HepG2 (cell line): ENCODE results near the gene ABHD17A. TPM values are rescaled to one million over a fixed set of nuclear protein-coding genes. Genes with fewer than 3 reads are reported as not detected.
A peak's percentile ranks its signal among the peaks of the same experiment; 100 is the strongest.

ENCODE experiments used
- ARID5B ChIP-seq: IDR thresholded peaks from 2 replicates; pipeline ENCODE4 v1.4.0; 2020; ENCODE audit warnings: mild to moderate bottlenecking, missing genetic modification reagents
- HNF1A ChIP-seq, 2 experiments: sonication (generic) in 1 of 2; formaldehyde crosslinking in 1 of 2; IDR thresholded peaks; 2 replicates each; pipeline versions ENCODE4 v1.4.0 to v1.6.1; 2016 to 2020; ENCODE audit warnings: borderline replicate concordance in 1 of 2, low read depth in 1 of 2, mild to moderate bottlenecking in 1 of 2, missing genetic modification reagents in 1 of 2
- JDP2 ChIP-seq: sonication (generic); formaldehyde crosslinking; IDR thresholded peaks from 2 replicates; pipeline ENCODE4 v1.8.1; 2022; ENCODE audit warnings: missing genetic modification reagents, borderline replicate concordance
- MYNN ChIP-seq: sonication (generic); formaldehyde crosslinking; IDR thresholded peaks from 2 replicates; pipeline ENCODE4 v1.4.0; 2020; ENCODE audit warnings: mild to moderate bottlenecking, low read depth, missing genetic modification reagents
- RFX5 ChIP-seq: IDR thresholded peaks from 2 replicates; pipeline ENCODE4 v1.6.1; 2011; ENCODE audit warnings: low read depth, low read length, improper control_type of control experiment
- SCMH1 ChIP-seq: sonication (generic); formaldehyde crosslinking; IDR thresholded peaks from 2 replicates; pipeline ENCODE4 v1.9.0; 2021; ENCODE audit warnings: missing genetic modification reagents, mild to moderate bottlenecking, borderline replicate concordance
- ZNF337 ChIP-seq: sonication (generic); formaldehyde crosslinking; IDR thresholded peaks from 2 replicates; pipeline ENCODE4 v1.5.1; 2020; ENCODE audit warnings: missing genetic modification reagents, low read depth, mild to moderate bottlenecking, borderline replicate concordance
- ZNF772 ChIP-seq: sonication (generic); formaldehyde crosslinking; IDR thresholded peaks from 2 replicates; pipeline ENCODE4 v1.5.0; 2020; ENCODE audit warnings: mild to moderate bottlenecking, missing genetic modification reagents
- polyA plus RNA-seq, 8 experiments: library from polyadenylated mRNA; depleted of rRNA in 3 of 8; stranded (reverse) in 7 of 8; unstranded in 1 of 8; fragments of >200 nt; fragmentation: Illumina TruSeq in 4 of 8; extraction: Trizol in 4 of 8; gene quantifications; 2 replicates each; pipeline versions ENCODE4 v1.2.1 to v1.2.3, GENCODE V29; 2011 to 2016; ENCODE audit warnings: low read depth in 4 of 8, missing spikeins in 1 of 8, mixed read lengths in 1 of 8; ENCODE audit not compliant: insufficient read depth in 1 of 8
- total RNA-seq, 5 experiments: library from RNA; depleted of rRNA; stranded (reverse); fragments of >200 nt; fragmentation: Illumina TruSeq; extraction: Trizol; gene quantifications; 2 replicates each; pipeline ENCODE4 v1.2.3, GENCODE V29; 2016; ENCODE audit warnings: low read depth in 1 of 5
- TF ChIP-seq, protein P1 (sequence below): sonication (generic); formaldehyde crosslinking; IDR thresholded peaks from one replicate; pipeline ENCODE4 v1.5.1; 2020; ENCODE audit warnings: mild to moderate bottlenecking, missing genetic modification reagents; ENCODE audit errors: not compliant biosample characterization
- TF ChIP-seq, protein P2 (sequence below): sonication (generic); formaldehyde crosslinking; IDR thresholded peaks from 2 replicates; pipeline ENCODE4 v1.9.0; 2021; ENCODE audit warnings: missing genetic modification reagents, mild to moderate bottlenecking, borderline replicate concordance

ABHD17A gene
- total and polyA plus RNA-seq, 2 of the 13 experiments (the other 11 are each of a cell fraction or from before 2014, with no cell fraction given): 27.7 to 40.8 TPM

DNA sequence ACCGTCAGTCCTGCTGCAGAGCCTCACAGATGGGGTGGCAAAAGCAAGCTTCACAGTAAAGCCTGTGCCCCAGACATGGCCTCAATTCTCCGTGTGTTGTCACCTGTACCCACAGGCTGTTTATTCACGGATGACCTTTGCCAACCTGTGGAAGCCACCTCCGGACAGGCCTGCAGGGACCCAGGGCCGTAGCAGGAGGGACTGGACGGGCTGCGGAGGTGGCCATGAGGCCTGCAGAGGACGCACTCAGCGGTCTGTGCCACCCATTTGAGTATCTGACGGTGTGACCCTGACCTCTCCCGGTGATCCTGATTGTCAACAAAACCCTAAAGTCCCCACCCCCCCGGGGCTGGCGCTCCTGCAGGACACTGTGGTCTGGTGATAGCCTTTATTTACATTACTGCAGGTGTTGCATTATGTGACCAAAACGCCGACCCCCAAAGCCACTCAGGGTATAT, 14.1 kb downstream of the ABHD17A start (continued):
- TF ChIP-seq HNF1A (IDR thresholded peaks at IDR 0.05; ENCODE audit: low read depth) (no peak), HNF1A (CRISPR knock-in tag; IDR thresholded peaks at IDR 0.05; ENCODE audit: borderline replicate concordance) (peak; percentile 55; the same call in 1 of the 2 replicates), ZNF337 (no peak), RFX5 (no peak), ZNF772 (CRISPR knock-in tag) (peak; percentile 51; the same call in 1 of the 2 replicates), JDP2 (CRISPR knock-in tag) (no peak), ARID5B (CRISPR knock-in tag) (peak; percentile 74), MYNN (no peak), SCMH1 (no peak)
- TF ChIP-seq, protein P1, sequence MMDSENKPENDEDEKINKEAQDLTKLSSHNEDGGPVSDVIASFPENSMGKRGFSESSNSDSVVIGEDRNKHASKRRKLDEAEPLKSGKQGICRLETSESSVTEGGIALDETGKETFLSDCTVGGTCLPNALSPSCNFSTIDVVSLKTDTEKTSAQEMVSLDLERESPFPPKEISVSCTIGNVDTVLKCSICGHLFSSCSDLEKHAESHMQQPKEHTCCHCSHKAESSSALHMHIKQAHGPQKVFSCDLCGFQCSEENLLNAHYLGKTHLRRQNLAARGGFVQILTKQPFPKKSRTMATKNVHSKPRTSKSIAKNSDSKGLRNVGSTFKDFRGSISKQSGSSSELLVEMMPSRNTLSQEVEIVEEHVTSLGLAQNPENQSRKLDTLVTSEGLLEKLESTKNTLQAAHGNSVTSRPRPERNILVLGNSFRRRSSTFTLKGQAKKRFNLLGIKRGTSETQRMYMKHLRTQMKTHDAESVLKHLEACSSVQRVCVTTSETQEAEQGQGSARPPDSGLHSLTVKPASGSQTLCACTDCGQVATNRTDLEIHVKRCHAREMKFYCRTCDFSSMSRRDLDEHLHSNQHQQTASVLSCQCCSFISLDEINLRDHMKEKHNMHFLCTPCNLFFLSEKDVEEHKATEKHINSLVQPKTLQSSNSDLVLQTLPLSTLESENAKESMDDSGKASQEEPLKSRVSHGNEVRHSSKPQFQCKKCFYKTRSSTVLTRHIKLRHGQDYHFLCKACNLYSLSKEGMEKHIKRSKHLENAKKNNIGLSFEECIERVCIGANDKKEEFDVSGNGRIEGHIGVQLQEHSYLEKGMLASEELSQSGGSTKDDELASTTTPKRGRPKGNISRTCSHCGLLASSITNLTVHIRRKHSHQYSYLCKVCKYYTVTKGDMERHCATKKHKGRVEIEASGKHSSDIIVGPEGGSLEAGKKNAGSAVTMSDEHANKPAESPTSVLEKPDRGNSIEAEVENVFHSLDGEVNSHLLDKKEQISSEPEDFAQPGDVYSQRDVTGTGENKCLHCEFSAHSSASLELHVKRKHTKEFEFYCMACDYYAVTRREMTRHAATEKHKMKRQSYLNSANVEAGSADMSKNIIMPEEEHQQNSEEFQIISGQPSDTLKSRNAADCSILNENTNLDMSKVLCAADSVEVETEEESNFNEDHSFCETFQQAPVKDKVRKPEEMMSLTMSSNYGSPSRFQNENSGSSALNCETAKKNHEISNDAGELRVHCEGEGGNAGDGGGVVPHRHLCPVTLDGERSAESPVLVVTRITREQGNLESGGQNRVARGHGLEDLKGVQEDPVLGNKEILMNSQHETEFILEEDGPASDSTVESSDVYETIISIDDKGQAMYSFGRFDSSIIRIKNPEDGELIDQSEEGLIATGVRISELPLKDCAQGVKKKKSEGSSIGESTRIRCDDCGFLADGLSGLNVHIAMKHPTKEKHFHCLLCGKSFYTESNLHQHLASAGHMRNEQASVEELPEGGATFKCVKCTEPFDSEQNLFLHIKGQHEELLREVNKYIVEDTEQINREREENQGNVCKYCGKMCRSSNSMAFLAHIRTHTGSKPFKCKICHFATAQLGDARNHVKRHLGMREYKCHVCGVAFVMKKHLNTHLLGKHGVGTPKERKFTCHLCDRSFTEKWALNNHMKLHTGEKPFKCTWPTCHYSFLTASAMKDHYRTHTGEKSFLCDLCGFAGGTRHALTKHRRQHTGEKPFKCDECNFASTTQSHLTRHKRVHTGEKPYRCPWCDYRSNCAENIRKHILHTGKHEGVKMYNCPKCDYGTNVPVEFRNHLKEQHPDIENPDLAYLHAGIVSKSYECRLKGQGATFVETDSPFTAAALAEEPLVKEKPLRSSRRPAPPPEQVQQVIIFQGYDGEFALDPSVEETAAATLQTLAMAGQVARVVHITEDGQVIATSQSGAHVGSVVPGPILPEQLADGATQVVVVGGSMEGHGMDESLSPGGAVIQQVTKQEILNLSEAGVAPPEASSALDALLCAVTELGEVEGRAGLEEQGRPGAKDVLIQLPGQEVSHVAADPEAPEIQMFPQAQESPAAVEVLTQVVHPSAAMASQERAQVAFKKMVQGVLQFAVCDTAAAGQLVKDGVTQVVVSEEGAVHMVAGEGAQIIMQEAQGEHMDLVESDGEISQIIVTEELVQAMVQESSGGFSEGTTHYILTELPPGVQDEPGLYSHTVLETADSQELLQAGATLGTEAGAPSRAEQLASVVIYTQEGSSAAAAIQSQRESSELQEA: no peak
- TF ChIP-seq, protein P2, sequence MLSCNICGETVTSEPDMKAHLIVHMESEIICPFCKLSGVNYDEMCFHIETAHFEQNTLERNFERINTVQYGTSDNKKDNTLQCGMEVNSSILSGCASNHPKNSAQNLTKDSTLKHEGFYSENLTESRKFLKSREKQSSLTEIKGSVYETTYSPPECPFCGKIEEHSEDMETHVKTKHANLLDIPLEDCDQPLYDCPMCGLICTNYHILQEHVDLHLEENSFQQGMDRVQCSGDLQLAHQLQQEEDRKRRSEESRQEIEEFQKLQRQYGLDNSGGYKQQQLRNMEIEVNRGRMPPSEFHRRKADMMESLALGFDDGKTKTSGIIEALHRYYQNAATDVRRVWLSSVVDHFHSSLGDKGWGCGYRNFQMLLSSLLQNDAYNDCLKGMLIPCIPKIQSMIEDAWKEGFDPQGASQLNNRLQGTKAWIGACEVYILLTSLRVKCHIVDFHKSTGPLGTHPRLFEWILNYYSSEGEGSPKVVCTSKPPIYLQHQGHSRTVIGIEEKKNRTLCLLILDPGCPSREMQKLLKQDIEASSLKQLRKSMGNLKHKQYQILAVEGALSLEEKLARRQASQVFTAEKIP (CRISPR knock-in tag): no peak
